PFSK-1 (cell line): Measurements from ENCODE around the gene TATDN2.

ENCODE experiments used
- FOXP2 ChIP-seq: optimal IDR thresholded peaks from 2 replicates; pipeline ENCODE3; 2011; ENCODE audit warnings: borderline replicate concordance, control low read depth, inconsistent platforms; ENCODE audit not compliant: insufficient read depth; ENCODE audit errors: extremely low read length, extremely low read depth
- POLR2AphosphoS5 ChIP-seq: IDR thresholded peaks from 2 replicates; pipeline ENCODE4 v1.6.1; 2012; ENCODE audit warnings: low read depth, mild to moderate bottlenecking, control low read depth, low read length, moderate library complexity
- SIN3A ChIP-seq: IDR thresholded peaks from 2 replicates; pipeline ENCODE4 v1.6.1; 2012; ENCODE audit warnings: mild to moderate bottlenecking, low read length, moderate library complexity, borderline replicate concordance; ENCODE audit not compliant: insufficient read depth
- TAF1 ChIP-seq: IDR thresholded peaks from 2 replicates; pipeline ENCODE4 v1.6.1; 2012; ENCODE audit warnings: low read length, control low read depth, borderline replicate concordance; ENCODE audit not compliant: insufficient read depth
- TF ChIP-seq, protein P1 (sequence below), 2 experiments: IDR thresholded peaks; 2 replicates each; pipeline versions ENCODE4 v1.6.1 to v1.8.0; 2011 to 2012; ENCODE audit warnings: low read depth in 2 of 2, low read length in 2 of 2, control low read depth in 1 of 2, inconsistent platforms in 1 of 2, mild to moderate bottlenecking in 1 of 2, moderate library complexity in 1 of 2; ENCODE audit not compliant: insufficient read depth in 1 of 2

GRCh38 chr3:10273702-10274305, 25.5 kb downstream of the TATDN2 start:
- TF ChIP-seq, protein P1, sequence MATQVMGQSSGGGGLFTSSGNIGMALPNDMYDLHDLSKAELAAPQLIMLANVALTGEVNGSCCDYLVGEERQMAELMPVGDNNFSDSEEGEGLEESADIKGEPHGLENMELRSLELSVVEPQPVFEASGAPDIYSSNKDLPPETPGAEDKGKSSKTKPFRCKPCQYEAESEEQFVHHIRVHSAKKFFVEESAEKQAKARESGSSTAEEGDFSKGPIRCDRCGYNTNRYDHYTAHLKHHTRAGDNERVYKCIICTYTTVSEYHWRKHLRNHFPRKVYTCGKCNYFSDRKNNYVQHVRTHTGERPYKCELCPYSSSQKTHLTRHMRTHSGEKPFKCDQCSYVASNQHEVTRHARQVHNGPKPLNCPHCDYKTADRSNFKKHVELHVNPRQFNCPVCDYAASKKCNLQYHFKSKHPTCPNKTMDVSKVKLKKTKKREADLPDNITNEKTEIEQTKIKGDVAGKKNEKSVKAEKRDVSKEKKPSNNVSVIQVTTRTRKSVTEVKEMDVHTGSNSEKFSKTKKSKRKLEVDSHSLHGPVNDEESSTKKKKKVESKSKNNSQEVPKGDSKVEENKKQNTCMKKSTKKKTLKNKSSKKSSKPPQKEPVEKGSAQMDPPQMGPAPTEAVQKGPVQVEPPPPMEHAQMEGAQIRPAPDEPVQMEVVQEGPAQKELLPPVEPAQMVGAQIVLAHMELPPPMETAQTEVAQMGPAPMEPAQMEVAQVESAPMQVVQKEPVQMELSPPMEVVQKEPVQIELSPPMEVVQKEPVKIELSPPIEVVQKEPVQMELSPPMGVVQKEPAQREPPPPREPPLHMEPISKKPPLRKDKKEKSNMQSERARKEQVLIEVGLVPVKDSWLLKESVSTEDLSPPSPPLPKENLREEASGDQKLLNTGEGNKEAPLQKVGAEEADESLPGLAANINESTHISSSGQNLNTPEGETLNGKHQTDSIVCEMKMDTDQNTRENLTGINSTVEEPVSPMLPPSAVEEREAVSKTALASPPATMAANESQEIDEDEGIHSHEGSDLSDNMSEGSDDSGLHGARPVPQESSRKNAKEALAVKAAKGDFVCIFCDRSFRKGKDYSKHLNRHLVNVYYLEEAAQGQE (IDR thresholded peaks at IDR 0.05; ENCODE audit: insufficient read depth in 1 of 2, low read depth in 2 of 2, low read length in 2 of 2): no peak
- TF ChIP-seq POLR2AphosphoS5 (no peak), TAF1 (no peak), SIN3A (no peak), FOXP2 (no peak)
